ENCODE measurements around the gene SH2D4B.

Gene SH2D4B

GRCh38 chr10:80662429-80663261 lies 124.9 kb downstream of the SH2D4B start:
- Histone ChIP-seq H3K4me2 (peak overlapping the region; percentile 65; the same call in 1 of the 2 replicates), H4K20me1 (ENCODE audit: insufficient read depth) (no peaks in the 10 kb centered on the region), H3K9ac (no peak overlapping the region), H3K4me3 (IDR thresholded peaks at IDR 0.05; ENCODE audit: insufficient read depth, low read depth, low read length) (no peak overlapping the region), H3K27ac (no peak overlapping the region), H3K36me3 (ENCODE audit: insufficient read depth) (no peaks in the 10 kb centered on the region), H3K4me1 (ENCODE audit: low read depth, poor library complexity, severe bottlenecking) (peaks cover 7% of the 10 kb centered on the region), H3K27me3 (ENCODE audit: insufficient read depth, low read depth) (no peaks in the 10 kb centered on the region), H2AFZ (ENCODE audit: low read depth) (peak overlapping the region; percentile 95), H3K79me2 (ENCODE audit: insufficient read depth, low read depth) (no peaks in the 10 kb centered on the region)
- TF ChIP-seq, protein P1, sequence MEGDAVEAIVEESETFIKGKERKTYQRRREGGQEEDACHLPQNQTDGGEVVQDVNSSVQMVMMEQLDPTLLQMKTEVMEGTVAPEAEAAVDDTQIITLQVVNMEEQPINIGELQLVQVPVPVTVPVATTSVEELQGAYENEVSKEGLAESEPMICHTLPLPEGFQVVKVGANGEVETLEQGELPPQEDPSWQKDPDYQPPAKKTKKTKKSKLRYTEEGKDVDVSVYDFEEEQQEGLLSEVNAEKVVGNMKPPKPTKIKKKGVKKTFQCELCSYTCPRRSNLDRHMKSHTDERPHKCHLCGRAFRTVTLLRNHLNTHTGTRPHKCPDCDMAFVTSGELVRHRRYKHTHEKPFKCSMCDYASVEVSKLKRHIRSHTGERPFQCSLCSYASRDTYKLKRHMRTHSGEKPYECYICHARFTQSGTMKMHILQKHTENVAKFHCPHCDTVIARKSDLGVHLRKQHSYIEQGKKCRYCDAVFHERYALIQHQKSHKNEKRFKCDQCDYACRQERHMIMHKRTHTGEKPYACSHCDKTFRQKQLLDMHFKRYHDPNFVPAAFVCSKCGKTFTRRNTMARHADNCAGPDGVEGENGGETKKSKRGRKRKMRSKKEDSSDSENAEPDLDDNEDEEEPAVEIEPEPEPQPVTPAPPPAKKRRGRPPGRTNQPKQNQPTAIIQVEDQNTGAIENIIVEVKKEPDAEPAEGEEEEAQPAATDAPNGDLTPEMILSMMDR (conservative IDR thresholded peaks at IDR 0.05; ENCODE audit: low read depth, low read length), result peak; percentile 94

DNA sequence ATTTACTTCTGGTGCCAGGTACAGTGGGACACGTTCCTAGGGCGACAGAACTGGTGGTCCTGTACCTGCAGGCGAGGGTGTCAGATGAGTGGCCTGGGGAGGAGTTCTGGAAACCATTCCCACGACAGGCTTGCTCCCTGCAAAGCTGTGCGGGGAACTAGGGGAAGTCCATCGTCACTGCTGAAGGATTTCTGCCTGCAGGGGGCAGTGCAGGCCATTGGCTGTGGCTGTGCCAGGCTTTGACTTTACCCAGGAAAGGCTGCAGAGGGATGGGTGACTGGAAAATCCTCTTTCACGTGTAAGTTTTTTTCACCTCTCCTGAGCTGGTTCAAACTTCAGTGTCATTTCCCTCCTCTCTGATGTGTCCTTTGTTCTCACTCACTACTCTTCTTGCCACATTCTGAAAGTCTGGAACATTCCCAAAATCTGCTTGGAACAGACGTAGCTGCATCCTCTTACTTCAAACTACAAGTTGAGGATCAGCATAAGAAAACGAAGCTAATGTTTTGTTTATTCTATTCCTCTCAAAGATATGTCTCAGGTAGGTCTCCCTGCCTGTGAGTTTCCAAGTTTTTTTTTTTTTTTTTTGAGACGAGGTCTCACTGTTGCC lies 126.5 kb downstream of the SH2D4B start:
- TF ChIP-seq, protein P1 (conservative IDR thresholded peaks at IDR 0.05; ENCODE audit: low read depth, low read length), result peak; percentile 78
- Histone ChIP-seq H3K79me2 (ENCODE audit: insufficient read depth, low read depth) (no peaks in the 10 kb centered on the region), H2AFZ (ENCODE audit: low read depth) (no peak overlapping the region; the same call in 1 of the 2 replicates), H3K4me1 (ENCODE audit: low read depth, poor library complexity, severe bottlenecking) (peaks cover 7% of the 10 kb centered on the region), H3K36me3 (ENCODE audit: insufficient read depth) (no peaks in the 10 kb centered on the region), H3K9ac (no peak overlapping the region), H3K27ac (no peak overlapping the region), H3K4me2 (no peak overlapping the region), H4K20me1 (ENCODE audit: insufficient read depth) (no peaks in the 10 kb centered on the region), H3K4me3 (IDR thresholded peaks at IDR 0.05; ENCODE audit: insufficient read depth, low read depth, low read length) (no peak overlapping the region), H3K27me3 (ENCODE audit: insufficient read depth, low read depth) (no peaks in the 10 kb centered on the region)

DNA sequence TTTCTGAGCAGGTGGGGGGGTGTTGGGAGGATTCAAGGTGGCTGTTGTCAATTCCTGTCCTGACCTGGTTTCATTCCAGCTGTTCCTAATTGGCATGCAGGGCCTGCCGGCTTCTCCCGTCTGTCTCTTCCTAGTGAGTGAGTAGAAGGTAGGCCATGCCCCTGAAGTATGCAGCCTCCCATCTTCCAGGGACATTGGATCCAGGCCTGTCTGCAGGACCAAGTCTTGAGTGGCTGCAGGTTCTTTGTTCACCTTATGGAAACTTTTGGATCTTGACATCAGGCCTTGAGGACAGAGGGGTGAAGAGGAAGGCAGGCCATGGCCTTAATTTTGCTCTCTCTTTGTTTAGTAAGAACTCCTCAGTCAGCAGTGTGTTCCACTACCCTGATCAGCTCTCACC lies 131.8 kb downstream of the SH2D4B start:
- no peak overlapping the region for H2AFZ ChIP-seq (ENCODE audit: low read depth)
- TF ChIP-seq, protein P1 (conservative IDR thresholded peaks at IDR 0.05; ENCODE audit: low read depth, low read length), result no peak
- no peaks in the 10 kb centered on the region for H3K27me3 ChIP-seq (ENCODE audit: insufficient read depth, low read depth)
- H3K27ac ChIP-seq, result no peak overlapping the region
- no peak overlapping the region for H3K9ac ChIP-seq
- H3K36me3 ChIP-seq (ENCODE audit: insufficient read depth), result no peaks in the 10 kb centered on the region
- H3K79me2 ChIP-seq (ENCODE audit: insufficient read depth, low read depth), result no peaks in the 10 kb centered on the region
- H3K4me2 ChIP-seq, result no peak overlapping the region
- H3K4me3 ChIP-seq (IDR thresholded peaks at IDR 0.05; ENCODE audit: insufficient read depth, low read depth, low read length), result no peak overlapping the region
- no peaks in the 10 kb centered on the region for H3K4me1 ChIP-seq (ENCODE audit: low read depth, poor library complexity, severe bottlenecking)
- H4K20me1 ChIP-seq (ENCODE audit: insufficient read depth), result no peaks in the 10 kb centered on the region

DNA sequence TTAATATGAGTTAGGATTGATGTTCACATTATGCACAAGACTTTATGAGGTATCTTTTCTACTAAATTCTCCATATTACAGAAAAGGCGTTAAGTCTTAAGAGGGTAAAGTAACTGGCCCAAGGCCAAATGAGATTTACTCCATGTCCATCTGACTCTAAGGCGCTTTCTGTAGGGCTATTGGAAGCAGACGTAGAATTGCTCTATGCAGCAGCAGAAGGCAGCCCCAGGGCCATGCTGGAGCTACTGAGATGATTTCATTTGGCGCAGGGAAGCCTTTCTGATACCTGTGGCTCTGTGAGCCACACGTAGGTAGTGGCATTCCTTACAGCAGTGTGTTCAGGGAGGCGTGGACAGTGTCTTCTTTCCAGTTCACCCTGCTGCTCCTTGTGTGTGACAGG lies 133.1 kb downstream of the SH2D4B start:
- H3K79me2 ChIP-seq (ENCODE audit: insufficient read depth, low read depth), result no peaks in the 10 kb centered on the region
- TF ChIP-seq, protein P1 (conservative IDR thresholded peaks at IDR 0.05; ENCODE audit: low read depth, low read length), result no peak
- H2AFZ ChIP-seq (ENCODE audit: low read depth), result no peak overlapping the region
- H3K27me3 ChIP-seq (ENCODE audit: insufficient read depth, low read depth), result no peaks in the 10 kb centered on the region
- no peaks in the 10 kb centered on the region for H3K4me1 ChIP-seq (ENCODE audit: low read depth, poor library complexity, severe bottlenecking)
- no peak overlapping the region for H3K9ac ChIP-seq
- H3K4me2 ChIP-seq, result no peak overlapping the region
- no peaks in the 10 kb centered on the region for H3K36me3 ChIP-seq (ENCODE audit: insufficient read depth)
- H4K20me1 ChIP-seq (ENCODE audit: insufficient read depth), result no peaks in the 10 kb centered on the region
- no peak overlapping the region for H3K4me3 ChIP-seq (IDR thresholded peaks at IDR 0.05; ENCODE audit: insufficient read depth, low read depth, low read length)
- H3K27ac ChIP-seq, result no peak overlapping the region
